HEK293T (cell line): ENCODE results near the gene KRTAP9-8.

Experiments used
- FOXK2 ChIP-seq: fragments of 450-650 bp; IDR thresholded peaks from 2 replicates; pipeline ENCODE4 v1.6.1; 2016; ENCODE audit warnings: mild to moderate bottlenecking
- L3MBTL2 ChIP-seq: fragments of 450-650 bp; conservative IDR thresholded peaks from 2 replicates; pipeline ENCODE4 v1.6.1; 2016; ENCODE audit warnings: mild to moderate bottlenecking
- NFRKB ChIP-seq: fragments of 450-650 bp; IDR thresholded peaks from 2 replicates; pipeline ENCODE4 v1.6.1; 2016; ENCODE audit warnings: mild to moderate bottlenecking, moderate library complexity
- SP1 ChIP-seq: fragments of 450-650 bp; IDR thresholded peaks from 2 replicates; pipeline ENCODE4 v1.6.1; 2017
- SUZ12 ChIP-seq: fragments of 450-650 bp; IDR thresholded peaks from 2 replicates; pipeline ENCODE4 v1.6.1; 2016; ENCODE audit warnings: mild to moderate bottlenecking
- TARDBP ChIP-seq: fragments of 450-650 bp; IDR thresholded peaks from 2 replicates; pipeline ENCODE4 v1.6.1; 2016

- TF ChIP-seq SP1: no peak
- TF ChIP-seq FOXK2: no peak
- no peak for TF ChIP-seq TARDBP
- no peak for TF ChIP-seq SUZ12
- no peak for TF ChIP-seq L3MBTL2
- TF ChIP-seq NFRKB: no peak
Observed at GRCh38 chr17:41258406-41258805, 20.6 kb downstream of the KRTAP9-8 start.
